SU-DHL-6 (cell line): ENCODE results near the gene AFAP1L1.

Source experiments
- H2AFZ ChIP-seq: fragments of 200-600 bp; sonication (generic); 2 replicates; pipeline ENCODE4 v1.6.1; 2014; ENCODE audit warnings: low read depth, mild to moderate bottlenecking, moderate library complexity, mixed read lengths, antibody characterized with exemption, low read length; ENCODE audit not compliant: severe bottlenecking
- H3F3A ChIP-seq: fragments of 200-600 bp; shearing (Covaris generic); 2 replicates; pipeline ENCODE4 v1.6.0; 2016; ENCODE audit warnings: antibody characterized with exemption, mild to moderate bottlenecking; ENCODE audit not compliant: insufficient read depth
- H3K27ac ChIP-seq: fragments of 200-600 bp; sonication (generic); 2 replicates; pipeline ENCODE4 v1.5.1; 2016; ENCODE audit warnings: low read depth, mild to moderate bottlenecking, low read length, moderate library complexity, mixed read lengths
- H3K27me3 ChIP-seq: fragments of 200-600 bp; sonication (generic), shearing (Covaris generic); 2 replicates; pipeline ENCODE4 v1.6.0; 2014; ENCODE audit warnings: mild to moderate bottlenecking, low read length
- H3K36me3 ChIP-seq: fragments of 200-600 bp; sonication (generic); 2 replicates; pipeline ENCODE4 v1.6.1; 2014; ENCODE audit warnings: mild to moderate bottlenecking, low read length, mixed read lengths
- H3K4me2 ChIP-seq: fragments of 300-600, 200-600 bp; shearing (Covaris generic), sonication (generic); 2 replicates; pipeline ENCODE4 v1.6.0; 2014; ENCODE audit warnings: low read length, low read depth, mild to moderate bottlenecking; ENCODE audit not compliant: poor library complexity, severe bottlenecking
- H3K4me3 ChIP-seq: fragments of 200-600 bp; sonication (generic); 2 replicates; pipeline ENCODE4 v1.5.1; 2014; ENCODE audit warnings: antibody characterized with exemption, low read length, mild to moderate bottlenecking, mixed read lengths; ENCODE audit not compliant: insufficient read depth, poor library complexity, severe bottlenecking
- H3K79me2 ChIP-seq: fragments of 200-600 bp; sonication (generic); 2 replicates; pipeline ENCODE4 v1.6.1; 2014; ENCODE audit warnings: mild to moderate bottlenecking, low read length, moderate library complexity; ENCODE audit not compliant: insufficient read depth
- H3K9ac ChIP-seq: fragments of 200-600 bp; sonication (generic); 2 replicates; pipeline ENCODE4 v1.7.0; 2014; ENCODE audit warnings: mild to moderate bottlenecking, low read length
- H3K9me2 ChIP-seq: fragments of 200-600 bp; sonication (generic); replicated peaks from 2 replicates; pipeline ENCODE4 v1.6.1; 2014; ENCODE audit warnings: low read length; ENCODE audit not compliant: insufficient read depth
- H3K9me3 ChIP-seq: fragments of 200-600 bp; sonication (generic); 2 replicates; pipeline ENCODE4 v1.6.1; 2014; ENCODE audit warnings: low read length, mixed read lengths; ENCODE audit not compliant: insufficient read depth
- H4K20me1 ChIP-seq: fragments of 200-600 bp; sonication (generic); 2 replicates; pipeline ENCODE4 v1.6.1; 2014; ENCODE audit warnings: low read depth, mild to moderate bottlenecking, antibody characterized with exemption, low read length, moderate library complexity, mixed read lengths
- CTCF ChIP-seq: fragments of 200-600 bp; sonication (generic); IDR thresholded peaks from one replicate; pipeline ENCODE4 v1.5.1; 2017; ENCODE audit warnings: antibody characterized with exemption, mild to moderate bottlenecking, low read length, moderate library complexity; ENCODE audit not compliant: insufficient read depth, poor library complexity, severe bottlenecking
- EZH2phosphoT487 ChIP-seq: fragments of 200-600 bp; sonication (generic), shearing (Covaris generic); conservative IDR thresholded peaks from 2 replicates; pipeline ENCODE4 v1.6.1; 2018; ENCODE audit warnings: mild to moderate bottlenecking, antibody characterized with exemption, low read length, moderate library complexity, mixed read lengths

Gene AFAP1L1

GRCh38 chr5:149355688-149356087 lies 84.0 kb downstream of the AFAP1L1 start:
- Histone ChIP-seq H3K79me2 (peaks cover 55% of the 10 kb centered on the region), H2AFZ (no peak overlapping the region), H3K27me3 (no peaks in the 10 kb centered on the region), H3K36me3 (peaks cover 28% of the 10 kb centered on the region), H3F3A (peaks cover 26% of the 10 kb centered on the region; the same call in 1 of the 2 replicates), H4K20me1 (0 out of 2 replicates have a peak, but pooled peaks cover 16% of the 10 kb centered on the region), H3K4me2 (peak overlapping the region; percentile 93), H3K9me3 (no peaks in the 10 kb centered on the region), H3K9ac (no peak overlapping the region), H3K9me2 (no peaks in the 10 kb centered on the region), H3K27ac (peak overlapping the region; percentile 20; the same call in 1 of the 2 replicates), H3K4me3 (no peak overlapping the region)
- no peak for TF ChIP-seq CTCF
- TF ChIP-seq EZH2phosphoT487, result no peak

- H3K27ac ChIP-seq, result peak overlapping the region; percentile 20; the same call in 1 of the 2 replicates
- peak overlapping the region; percentile 93 for H3K4me2 ChIP-seq
- H3K36me3 ChIP-seq, result peaks cover 26% of the 10 kb centered on the region
Observed at GRCh38 chr5:149356391-149356790, 84.7 kb downstream of the AFAP1L1 start.

GRCh38 chr5:149357370-149358293 lies 86.0 kb downstream of the AFAP1L1 start, which contains the start of gene PCYOX1L:
PCYOX1L (plus strand) TSS chr5:149358046; CDS start chr5:149358069, 23 bp downstream.
- no peak for TF ChIP-seq CTCF
- no peak for TF ChIP-seq EZH2phosphoT487
- peaks cover 21% of the 10 kb centered on the region; the same call in 1 of the 2 replicates for H3F3A ChIP-seq
- H3K4me3 ChIP-seq, result peak within 1 kb of the TSS; percentile 82
- no peaks in the 10 kb centered on the region for H3K27me3 ChIP-seq
- peak within 1 kb of the TSS; percentile 90 for H2AFZ ChIP-seq
- peaks cover 40% of the 10 kb centered on the region for H3K79me2 ChIP-seq
- no peaks in the 10 kb centered on the region for H3K9me3 ChIP-seq
- peak within 1 kb of the TSS; percentile 93 for H3K4me2 ChIP-seq
- H3K36me3 ChIP-seq, result peaks cover 13% of the 10 kb centered on the region
- 0 out of 2 replicates have a peak, but pooled peaks cover 10% of the 10 kb centered on the region for H4K20me1 ChIP-seq
- no peaks in the 10 kb centered on the region for H3K9me2 ChIP-seq
- peak within 1 kb of the TSS; percentile 62 for H3K27ac ChIP-seq
- peak within 1 kb of the TSS; percentile 95 for H3K9ac ChIP-seq

More at GRCh38 chr5:149356391-149356790, 84.7 kb downstream of the AFAP1L1 start:
- no peaks in the 10 kb centered on the region for H3K9me3 ChIP-seq
- no peak overlapping the region for H3K9ac ChIP-seq
- H3K4me3 ChIP-seq, result no peak overlapping the region
- H3K79me2 ChIP-seq, result peaks cover 53% of the 10 kb centered on the region
- H3K27me3 ChIP-seq, result no peaks in the 10 kb centered on the region
- no peaks in the 10 kb centered on the region for H3K9me2 ChIP-seq
- H3F3A ChIP-seq, result peaks cover 26% of the 10 kb centered on the region; the same call in 1 of the 2 replicates
- no peak overlapping the region for H2AFZ ChIP-seq
- 0 out of 2 replicates have a peak, but pooled peaks cover 16% of the 10 kb centered on the region for H4K20me1 ChIP-seq
- TF ChIP-seq CTCF, result no peak
- TF ChIP-seq EZH2phosphoT487, result no peak
